GM23338 (cell line): ENCODE results near the gene FRMD4A. TPM values are rescaled to one million over a fixed set of nuclear protein-coding genes. Genes with fewer than 3 reads are reported as not detected.

Experiments used
- ATAC-seq: fragments of 200-7000 bp; cut with Tn5 transposase; 3 replicates; pipeline ENCODE4 v1.9.1; 2020
- DNase-seq: peaks from one replicate; pipeline ENCODE4 v3.0.0-alpha.2; 2015; ENCODE audit warnings: low spot score
- H2AFZ ChIP-seq: fragments of 200-600 bp; sonication (generic); 2 replicates; pipeline ENCODE4 v1.8.0; 2016; ENCODE audit warnings: antibody characterized with exemption, mild to moderate bottlenecking, moderate library complexity
- H3F3A ChIP-seq: fragments of 200-600 bp; sonication (generic); replicated peaks from 2 replicates; pipeline ENCODE4 v1.8.0; 2017; ENCODE audit warnings: antibody characterized with exemption, mixed run types, low read depth
- H3K27ac ChIP-seq: fragments of 200-600 bp; sonication (generic); 2 replicates; pipeline ENCODE4 v1.6.1; 2016; ENCODE audit warnings: low read depth
- H3K27me3 ChIP-seq: fragments of 200-600 bp; sonication (generic); 2 replicates; pipeline ENCODE4 v1.8.0; 2016; ENCODE audit warnings: mild to moderate bottlenecking, mixed run types, moderate library complexity; ENCODE audit not compliant: insufficient read depth
- H3K36me3 ChIP-seq: fragments of 200-600 bp; sonication (generic); 2 replicates; pipeline ENCODE4 v1.8.0; 2016; ENCODE audit warnings: mild to moderate bottlenecking; ENCODE audit not compliant: insufficient read depth
- H3K4me1 ChIP-seq: fragments of 200-600 bp; sonication (generic); 2 replicates; pipeline ENCODE4 v1.8.0; 2016; ENCODE audit warnings: mild to moderate bottlenecking, moderate library complexity; ENCODE audit not compliant: insufficient read depth
- H3K4me2 ChIP-seq: fragments of 200-600 bp; sonication (generic); 2 replicates; pipeline ENCODE4 v1.7.1; 2017; ENCODE audit warnings: mixed run types
- H3K4me3 ChIP-seq: fragments of 200-600 bp; sonication (generic); 2 replicates; pipeline ENCODE4 v1.6.1; 2016; ENCODE audit warnings: mixed run types
- H3K79me2 ChIP-seq: fragments of 200-600 bp; sonication (generic); replicated peaks from 2 replicates; pipeline ENCODE4 v1.8.0; 2017; ENCODE audit warnings: mild to moderate bottlenecking; ENCODE audit not compliant: insufficient read depth
- H3K9me2 ChIP-seq: fragments of 200-600 bp; sonication (generic); 2 replicates; pipeline ENCODE4 v1.8.0; 2017; ENCODE audit not compliant: insufficient read depth
- H4K20me1 ChIP-seq: fragments of 200-600 bp; sonication (generic); replicated peaks from 2 replicates; pipeline ENCODE4 v1.8.0; 2017; ENCODE audit warnings: mild to moderate bottlenecking; ENCODE audit not compliant: insufficient read depth
- H3K27ac Mint-ChIP-seq: 2 replicates; pipeline ENCODE4 v1.8.0; 2020; ENCODE audit warnings: inconsistent platforms, mild to moderate bottlenecking, moderate library complexity, mixed read lengths
- H3K27me3 Mint-ChIP-seq: 3 replicates; pipeline ENCODE4 v1.8.0; 2022; ENCODE audit warnings: low read depth, mild to moderate bottlenecking, moderate library complexity, mixed read lengths, inconsistent platforms; ENCODE audit not compliant: insufficient read depth, poor library complexity
- H3K36me3 Mint-ChIP-seq: 3 replicates; pipeline ENCODE4 v1.8.0; 2021; ENCODE audit warnings: low read depth, mild to moderate bottlenecking, inconsistent platforms, moderate library complexity, mixed read lengths
- H3K4me1 Mint-ChIP-seq: 3 replicates; pipeline ENCODE4 v1.8.0; 2020; ENCODE audit warnings: mild to moderate bottlenecking, inconsistent platforms, mixed read lengths
- H3K4me3 Mint-ChIP-seq: 3 replicates; pipeline ENCODE4 v1.8.0; 2021; ENCODE audit warnings: moderate library complexity, mild to moderate bottlenecking, inconsistent platforms, mixed read lengths
- H3K9me3 Mint-ChIP-seq: 3 replicates; pipeline ENCODE4 v1.8.0; 2020; ENCODE audit warnings: moderate library complexity, mild to moderate bottlenecking, inconsistent platforms, mixed read lengths
- CTCF ChIP-seq, 2 experiments: fragments of 200-600 bp in 1 of 2; sonication (generic) in 1 of 2; conservative IDR thresholded peaks; 2 replicates each; pipeline versions ENCODE4 v1.5.1 to v1.6.1; 2016 to 2017; ENCODE audit warnings: antibody characterized with exemption in 2 of 2, low read depth in 2 of 2, mild to moderate bottlenecking in 2 of 2, moderate library complexity in 1 of 2
- EZH2 ChIP-seq: fragments of 200-600 bp; sonication (generic); IDR thresholded peaks from one replicate; pipeline ENCODE4 v1.8.0; 2017; ENCODE audit warnings: antibody characterized with exemption, mild to moderate bottlenecking, low read depth; ENCODE audit not compliant: unreplicated experiment
- EZH2phosphoT487 ChIP-seq: fragments of 200-600 bp; sonication (generic); IDR thresholded peaks from one replicate; pipeline ENCODE4 v1.8.1; 2018; ENCODE audit warnings: antibody characterized with exemption; ENCODE audit not compliant: unreplicated experiment
- NANOG ChIP-seq: IDR thresholded peaks from 2 replicates; pipeline ENCODE4 v1.6.1; 2016; ENCODE audit warnings: antibody characterized with exemption, borderline replicate concordance
- STAT1 ChIP-seq: IDR thresholded peaks from one replicate; pipeline ENCODE4 v1.6.1; 2016; ENCODE audit warnings: antibody characterized with exemption; ENCODE audit not compliant: unreplicated experiment
- ZNF114 ChIP-seq: fragments of 250-450 bp; sonication (Bioruptor Pico); IDR thresholded peaks from 2 replicates; pipeline ENCODE4 v1.5.0; 2020; ENCODE audit warnings: mild to moderate bottlenecking, moderate library complexity
- ZNF331 ChIP-seq: fragments of 250-450 bp; sonication (Bioruptor Pico); IDR thresholded peaks from 2 replicates; pipeline ENCODE4 v1.5.0; 2020; ENCODE audit warnings: low read depth, mild to moderate bottlenecking, moderate library complexity
- ZNF462 ChIP-seq: fragments of 250-450 bp; sonication (Bioruptor Pico); IDR thresholded peaks from 2 replicates; pipeline ENCODE4 v1.5.0; 2020; ENCODE audit warnings: mild to moderate bottlenecking, moderate library complexity
- polyA plus RNA-seq: library from polyadenylated mRNA; unstranded; fragments of >200 nt; fragmentation: Nextera tagmentation; extraction: Ambion mirVana; gene quantifications from 2 replicates; pipeline ENCODE4 v1.2.1, GENCODE V29; 2016
- total RNA-seq: library from RNA; depleted of rRNA; stranded (reverse); fragments of >200 nt; shearing (Covaris generic); gene quantifications from 2 replicates; pipeline ENCODE4 v1.2.3, GENCODE V29; 2014

The FRMD4A gene
- total and polyA plus RNA-seq, 2 experiments from 2014 or later: 14.0 to 20.1 TPM

GRCh38 chr10:13822490-13822889, 508.2 kb downstream of the FRMD4A start:
- Histone ChIP-seq H2AFZ (no peak overlapping the region), H3K36me3 (no peaks in the 10 kb centered on the region; the same call in 1 of the 2 replicates), H4K20me1 (no peaks in the 10 kb centered on the region), H3K79me2 (peaks cover 17% of the 10 kb centered on the region), H3K27me3 (no peaks in the 10 kb centered on the region), H3K9me2 (no peaks in the 10 kb centered on the region), H3K4me3 (peak overlapping the region; percentile 30; the same call in 1 of the 2 replicates), H3K4me1 (peaks cover 57% of the 10 kb centered on the region), H3K27ac (no peak overlapping the region), H3K4me2 (peak overlapping the region; percentile 74), H3F3A (peaks cover 8% of the 10 kb centered on the region; the same call in 1 of the 2 replicates)
- no peak for DNase-seq
- TF ChIP-seq ZNF462 (CRISPR knock-in tag) (no peak), NANOG (no peak), STAT1 (no peak), EZH2phosphoT487 (no peak)
- Mint-ChIP-seq H3K27ac (peak overlapping the region; percentile 8; the same call in 1 of the 2 replicates), H3K27me3 (no peaks in the 10 kb centered on the region), H3K4me3 (peak overlapping the region; percentile 14; the same call in 2 of the 3 replicates), H3K4me1 (peaks cover 66% of the 10 kb centered on the region), H3K36me3 (peaks cover 12% of the 10 kb centered on the region), H3K9me3 (peaks cover 8% of the 10 kb centered on the region)
- ATAC-seq: peak; percentile 50

GRCh38 chr10:13820964-13821337, 509.8 kb downstream of the FRMD4A start:
- Histone ChIP-seq H3F3A (peaks cover 7% of the 10 kb centered on the region; the same call in 1 of the 2 replicates), H3K9me2 (no peaks in the 10 kb centered on the region), H3K4me2 (peak overlapping the region; percentile 51; the same call in 1 of the 2 replicates), H3K27ac (no peak overlapping the region), H3K79me2 (peaks cover 17% of the 10 kb centered on the region), H2AFZ (no peak overlapping the region), H3K36me3 (no peaks in the 10 kb centered on the region; the same call in 1 of the 2 replicates), H3K4me1 (peaks cover 47% of the 10 kb centered on the region), H4K20me1 (no peaks in the 10 kb centered on the region), H3K27me3 (no peaks in the 10 kb centered on the region), H3K4me3 (no peak overlapping the region)
- H3K27ac Mint-ChIP-seq: no peak overlapping the region
- ATAC-seq (peak; percentile 8; the same call in 2 of the 3 replicates), DNase-seq (no peak)
- peaks cover 23% of the 10 kb centered on the region for H3K9me3 Mint-ChIP-seq
- H3K27me3 Mint-ChIP-seq: no peaks in the 10 kb centered on the region
- peaks cover 26% of the 10 kb centered on the region for H3K36me3 Mint-ChIP-seq
- H3K4me1 Mint-ChIP-seq: peaks cover 50% of the 10 kb centered on the region
- no peak overlapping the region for H3K4me3 Mint-ChIP-seq
- no peak for TF ChIP-seq NANOG
- no peak for TF ChIP-seq ZNF331 (CRISPR knock-in tag)
- no peak for TF ChIP-seq EZH2
- no peak for TF ChIP-seq ZNF114 (CRISPR knock-in tag)
- no peak for TF ChIP-seq CTCF (conservative IDR thresholded peaks at IDR 0.05; ENCODE audit: low read depth in 2 of 2)
